HepG2 (cell line): ENCODE data around the gene GAREM1. TPM values are rescaled to one million over a fixed set of nuclear protein-coding genes. Genes with fewer than 3 reads are reported as not detected.

ENCODE experiments used
- ATAC-seq: fragments of 200-7000 bp; cut with Tn5 transposase; 3 replicates; pipeline ENCODE4 v1.9.1; 2020; ENCODE audit warnings: mild to moderate bottlenecking, moderate library complexity
- BruUV-seq: library from RNA; stranded (reverse); fragments of 400-500 nt; replicated peaks from 2 replicates; lab custom pipeline; 2021; lab: Mats Ljungman, UMichigan
- CTCF ChIA-PET: fragments of 300-600 bp; formaldehyde crosslinking; extraction: SDS; loops from one replicate; lab custom pipeline; 2021; ENCODE audit warnings: low total read pairs, inconsistent platforms, low intra/inter-chr PET ratio; lab: Yijun Ruan, JAX
- POLR2A ChIA-PET: fragments of 350-600 bp; sonication (Branson Sonifier 250); formaldehyde crosslinking; loops from one replicate; lab custom pipeline; 2020; ENCODE audit warnings: antibody characterized with exemption, inconsistent platforms; lab: Yijun Ruan, JAX
- DNase-seq: peaks from one replicate; pipeline ENCODE4 v3.0.0-alpha.2; 2015; ENCODE audit warnings: low spot score
- FAIRE-seq: peaks from 3 replicates; lab custom pipeline; 2011; peaks lifted over from hg19 to GRCh38; lab: Jason Lieb, UNC
- H2AFZ ChIP-seq: one replicate; pipeline ENCODE4 v1.6.1; 2011; ENCODE audit warnings: low read length, inconsistent platforms
- H3K27ac ChIP-seq: fragments of 300-600 bp; 3 replicates; pipeline ENCODE4 v1.8.0; 2011; ENCODE audit warnings: mixed run types, mild to moderate bottlenecking, mixed read lengths, low read length, inconsistent platforms; ENCODE audit not compliant: insufficient read depth; ENCODE audit errors: extremely low read length
- H3K27me3 ChIP-seq, 2 experiments: fragments of 200-600 bp in 1 of 2; 2 replicates in 1 of 2; 3 replicates in 1 of 2; pipeline versions ENCODE4 v1.6.0 to v1.8.0; 2011; ENCODE audit warnings: low read length in 2 of 2, mild to moderate bottlenecking in 2 of 2, moderate library complexity in 2 of 2, inconsistent platforms in 1 of 2; ENCODE audit not compliant: insufficient read depth in 2 of 2, control insufficient read depth in 1 of 2
- H3K36me3 ChIP-seq, 2 experiments: fragments of 200-600 bp in 1 of 2; replicated peaks in 1 of 2; 2 replicates in 1 of 2; 3 replicates in 1 of 2; pipeline versions ENCODE4 v1.5.1 to v1.8.0; 2011; ENCODE audit warnings: low read length in 2 of 2, inconsistent platforms in 1 of 2; ENCODE audit not compliant: insufficient read depth in 2 of 2, control insufficient read depth in 1 of 2
- H3K4me1 ChIP-seq: 2 replicates; pipeline ENCODE4 v1.5.1; 2012; ENCODE audit warnings: low read length, inconsistent platforms; ENCODE audit not compliant: insufficient read depth
- H3K4me2 ChIP-seq: 2 replicates; pipeline ENCODE4 v1.6.0; 2011; ENCODE audit warnings: low read depth, low read length, inconsistent platforms
- H3K4me3 ChIP-seq, 3 experiments: fragments of 200-600 bp in 1 of 3; sonication (generic), shearing (Covaris generic) in 1 of 3; replicated peaks in 1 of 3; 2 replicates each; pipeline ENCODE4 v1.5.1; 2011 to 2016; ENCODE audit warnings: low read length in 3 of 3, inconsistent platforms in 2 of 3, low read depth in 2 of 3, mild to moderate bottlenecking in 2 of 3, control low read depth in 1 of 3, mixed read lengths in 1 of 3; ENCODE audit not compliant: insufficient read depth in 1 of 3
- H3K79me2 ChIP-seq: one replicate; pipeline ENCODE4 v1.6.1; 2011; ENCODE audit warnings: low read length, inconsistent platforms; ENCODE audit not compliant: insufficient read depth
- H3K9ac ChIP-seq: 2 replicates; pipeline ENCODE4 v1.6.0; 2011; ENCODE audit warnings: mild to moderate bottlenecking, low read depth, low read length, inconsistent platforms; ENCODE audit not compliant: insufficient read depth
- H3K9me3 ChIP-seq: 2 replicates; pipeline ENCODE4 v1.5.1; 2012; ENCODE audit warnings: mild to moderate bottlenecking, low read length
- H4K20me1 ChIP-seq: 2 replicates; pipeline ENCODE4 v1.6.0; 2011; ENCODE audit warnings: inconsistent platforms, mild to moderate bottlenecking, low read length, moderate library complexity; ENCODE audit not compliant: insufficient read depth
- HES4 ChIP-seq: sonication (generic); formaldehyde crosslinking; IDR thresholded peaks from 2 replicates; pipeline ENCODE4 v1.9.0; 2021; ENCODE audit warnings: mild to moderate bottlenecking, missing genetic modification reagents, borderline replicate concordance
- MLXIP ChIP-seq: sonication (generic); formaldehyde crosslinking; IDR thresholded peaks from 2 replicates; pipeline ENCODE4 v1.9.0; 2021; ENCODE audit warnings: missing genetic modification reagents, borderline replicate concordance
- NFIB ChIP-seq: sonication (generic); formaldehyde crosslinking; IDR thresholded peaks from 2 replicates; pipeline ENCODE4 v1.9.0; 2021; ENCODE audit warnings: missing genetic modification reagents, mild to moderate bottlenecking, borderline replicate concordance
- ZHX2 ChIP-seq, 2 experiments: sonication (generic) in 1 of 2; formaldehyde crosslinking in 1 of 2; IDR thresholded peaks; 2 replicates each; pipeline versions ENCODE4 v1.6.1 to v1.9.0; 2014 to 2022; ENCODE audit warnings: antibody characterized with exemption in 1 of 2, borderline replicate concordance in 1 of 2, inconsistent platforms in 1 of 2, low read depth in 1 of 2, missing genetic modification reagents in 1 of 2
- ZKSCAN5 ChIP-seq: sonication (generic); formaldehyde crosslinking; IDR thresholded peaks from 2 replicates; pipeline ENCODE4 v1.5.1; 2020; ENCODE audit warnings: mild to moderate bottlenecking, missing genetic modification reagents
- ZNF275 ChIP-seq: sonication (generic); formaldehyde crosslinking; IDR thresholded peaks from 2 replicates; pipeline ENCODE4 v1.8.0; 2022; ENCODE audit warnings: missing genetic modification reagents, mild to moderate bottlenecking, inconsistent platforms, borderline replicate concordance
- ZNF281 ChIP-seq: sonication (generic); formaldehyde crosslinking; IDR thresholded peaks from 2 replicates; pipeline ENCODE4 v1.4.0; 2020; ENCODE audit warnings: missing genetic modification reagents, borderline replicate concordance
- WGBS: methylation state at CpG from one replicate; pipeline ENCODE4 v1.1.6; 2017; ENCODE audit warnings: low lambda C conversion rate; 5-methylcytosine and 5-hydroxymethylcytosine counted together
- in situ Hi-C: cut with HindIII; loops from 2 replicates; pipeline ENCODE4 v1.10.0; 2017; ENCODE audit warnings: low pct_unique_long_range_greater_than_20kb; ENCODE audit not compliant: extremely low pct_ligation_motif_present
- intact Hi-C: fragments of 100-400 bp; cut with micrococcal nuclease; formaldehyde crosslinking; loops from one replicate; pipeline ENCODE4 v1.10.0; 2022; ENCODE audit not compliant: unreplicated experiment
- polyA plus RNA-seq, 8 experiments: library from polyadenylated mRNA; depleted of rRNA in 3 of 8; stranded (reverse) in 7 of 8; unstranded in 1 of 8; fragments of >200 nt; fragmentation: Illumina TruSeq in 4 of 8; extraction: Trizol in 4 of 8; gene quantifications; 2 replicates each; pipeline versions ENCODE4 v1.2.1 to v1.2.3, GENCODE V29; 2011 to 2016; ENCODE audit warnings: low read depth in 4 of 8, missing spikeins in 1 of 8, mixed read lengths in 1 of 8; ENCODE audit not compliant: insufficient read depth in 1 of 8
- total RNA-seq, 5 experiments: library from RNA; depleted of rRNA; stranded (reverse); fragments of >200 nt; fragmentation: Illumina TruSeq; extraction: Trizol; gene quantifications; 2 replicates each; pipeline ENCODE4 v1.2.3, GENCODE V29; 2016; ENCODE audit warnings: low read depth in 1 of 5

GAREM1 gene
- total and polyA plus RNA-seq, 2 of the 13 experiments (the other 11 are each of a cell fraction or from before 2014, with no cell fraction given) = 2.5 to 2.9 TPM

- Histone ChIP-seq H3K4me1 (peaks cover 13% of the 10 kb centered on the region), H3K79me2 (no peaks in the 10 kb centered on the region), H3K27me3 (no peaks in the 10 kb centered on the region; a peak in 1 of 5 replicates), H3K27ac (no peak overlapping the region), H2AFZ (no peak overlapping the region), H3K36me3 (no peaks in the 10 kb centered on the region), H3K4me2 (no peak overlapping the region), H3K9me3 (no peaks in the 10 kb centered on the region), H4K20me1 (no peaks in the 10 kb centered on the region), H3K4me3 (no peak overlapping the region), H3K9ac (no peak overlapping the region)
- BruUV-seq = no TSS peak
- 57% methylated on average over 6 of the region's 6 CpGs for WGBS
- no peak for ATAC-seq
- ChIA-PET CTCF (no interaction called here), POLR2A (no interaction called here)
- DNase-seq = no peak
- in situ Hi-C loops (no loop called here), intact Hi-C loops (no loop called here)
- no peak for FAIRE-seq
- TF ChIP-seq NFIB (CRISPR knock-in tag) = no peak
- TF ChIP-seq ZNF281 (CRISPR knock-in tag) = no peak
- TF ChIP-seq ZHX2 (IDR thresholded peaks at IDR 0.05; ENCODE audit: low read depth) = no peak
- TF ChIP-seq ZHX2 (CRISPR knock-in tag; IDR thresholded peaks at IDR 0.05; ENCODE audit: borderline replicate concordance) = no peak
- no peak for TF ChIP-seq ZNF275 (CRISPR knock-in tag)
- TF ChIP-seq ZKSCAN5 (CRISPR knock-in tag) = no peak
- no peak for TF ChIP-seq MLXIP
- TF ChIP-seq HES4 = no peak
Observed at GRCh38 chr18:32259553-32259952, 211.1 kb downstream of the GAREM1 start.
